HEK293T (cell line): ENCODE data around the gene SPRR1A.

ENCODE experiments used
- BHLHE40 ChIP-seq: fragments of 450-650 bp; IDR thresholded peaks from 2 replicates; pipeline ENCODE4 v1.6.1; 2016; ENCODE audit warnings: mild to moderate bottlenecking, moderate library complexity, borderline replicate concordance
- SP1 ChIP-seq: fragments of 450-650 bp; IDR thresholded peaks from 2 replicates; pipeline ENCODE4 v1.6.1; 2017

DNA sequence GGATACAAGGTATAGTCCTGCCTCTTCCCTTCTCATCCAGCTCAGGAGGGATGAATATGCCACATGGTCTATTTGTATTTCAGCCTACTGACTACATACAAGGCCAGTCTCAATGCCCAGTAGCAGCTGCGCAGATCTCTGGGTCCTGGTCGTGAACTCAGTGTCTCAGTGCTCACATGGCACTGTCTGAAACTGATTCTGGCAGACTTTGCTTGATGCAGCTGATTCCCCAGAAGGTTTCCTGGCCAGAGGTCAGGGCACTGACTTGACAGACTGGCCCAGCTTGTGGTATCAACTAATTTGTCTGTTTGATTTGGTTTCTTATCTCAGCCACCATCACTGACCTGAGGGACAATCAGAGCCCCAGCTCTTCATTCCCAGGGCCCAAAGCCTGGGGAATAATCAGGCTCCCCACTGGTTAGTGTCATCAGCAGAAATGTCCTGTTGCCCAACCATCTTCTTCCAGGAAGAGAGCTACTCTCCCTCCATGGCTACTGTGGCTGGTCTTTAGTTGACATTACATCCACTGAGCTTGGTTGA is 20.9 kb upstream of the SPRR1A start:
- no peak for TF ChIP-seq SP1
- TF ChIP-seq BHLHE40, result no peak
